IMR-90 (cell line): ENCODE data around the gene MTHFSD. TPM values are rescaled to one million over a fixed set of nuclear protein-coding genes. Genes with fewer than 3 reads are reported as not detected.

Experiments used
- ATAC-seq: fragments of 200-7000 bp; cut with Tn5 transposase; 2 replicates; pipeline ENCODE4 v1.9.1; 2020; ENCODE audit warnings: low read depth, mild to moderate bottlenecking, moderate library complexity
- BruUV-seq: library from RNA; stranded (reverse); fragments of 400-500 nt; replicated peaks from 2 replicates; lab custom pipeline; 2021; lab: Mats Ljungman, UMichigan
- CTCF ChIA-PET: fragments of 300-600 bp; formaldehyde crosslinking; extraction: SDS; loops from one replicate; lab custom pipeline; 2021; ENCODE audit warnings: antibody characterized with exemption; lab: Yijun Ruan, JAX
- POLR2A ChIA-PET: fragments of 300-600 bp; sonication (Branson Sonifier 250); formaldehyde crosslinking; loops from one replicate; lab custom pipeline; 2022; ENCODE audit warnings: antibody characterized with exemption; ENCODE audit not compliant: unreplicated experiment; lab: Charles Lee
- DNase-seq: peaks from one replicate; pipeline ENCODE4 v3.0.0; 2013
- H2AFZ ChIP-seq: replicated peaks from 2 replicates; pipeline ENCODE3; 2013; ENCODE audit warnings: low read length, mild to moderate bottlenecking; ENCODE audit not compliant: poor library complexity
- H2AK5ac ChIP-seq: 2 replicates; pipeline ENCODE4 v1.6.1; 2013; ENCODE audit warnings: low read depth, low read length, inconsistent platforms
- H2AK9ac ChIP-seq: replicated peaks from 2 replicates; pipeline ENCODE3; 2013; ENCODE audit warnings: mild to moderate bottlenecking, low read depth, low read length, moderate library complexity; ENCODE audit not compliant: poor library complexity
- H2BK120ac ChIP-seq: 2 replicates; pipeline ENCODE4 v1.6.1; 2013; ENCODE audit warnings: low read depth, low read length, inconsistent platforms
- H2BK15ac ChIP-seq: 3 replicates; pipeline ENCODE4 v1.6.1; 2013; ENCODE audit warnings: low read depth, low read length, inconsistent platforms
- H2BK20ac ChIP-seq: 2 replicates; pipeline ENCODE4 v1.6.1; 2013; ENCODE audit warnings: low read depth, mild to moderate bottlenecking, inconsistent platforms, low read length, moderate library complexity
- H2BK5ac ChIP-seq: 2 replicates; pipeline ENCODE4 v1.6.1; 2013; ENCODE audit warnings: mild to moderate bottlenecking, low read depth, low read length, inconsistent platforms; ENCODE audit not compliant: poor library complexity, severe bottlenecking
- H3K14ac ChIP-seq: replicated peaks from 2 replicates; pipeline ENCODE4 v1.6.1; 2013; ENCODE audit warnings: low read depth, low read length, inconsistent platforms
- H3K18ac ChIP-seq: 2 replicates; pipeline ENCODE4 v1.6.1; 2013; ENCODE audit warnings: low read depth, low read length, control low read depth
- H3K23ac ChIP-seq: 2 replicates; pipeline ENCODE4 v1.6.1; 2013; ENCODE audit warnings: low read depth, low read length, inconsistent platforms
- H3K27ac ChIP-seq: 2 replicates; pipeline ENCODE4 v1.5.1; 2013; ENCODE audit warnings: mild to moderate bottlenecking, control low read depth, low read length; ENCODE audit not compliant: insufficient read depth
- H3K27me3 ChIP-seq: 2 replicates; pipeline ENCODE4 v1.6.1; 2013; ENCODE audit warnings: low read length; ENCODE audit not compliant: control insufficient read depth, insufficient read depth
- H3K36me3 ChIP-seq: 2 replicates; pipeline ENCODE4 v1.6.1; 2013; ENCODE audit warnings: low read length, mixed read lengths; ENCODE audit not compliant: control insufficient read depth, insufficient read depth
- H3K4ac ChIP-seq: 2 replicates; pipeline ENCODE4 v1.6.1; 2013; ENCODE audit warnings: low read depth, low read length, inconsistent platforms
- H3K4me1 ChIP-seq: 2 replicates; pipeline ENCODE4 v1.6.1; 2013; ENCODE audit warnings: low read length, mixed read lengths; ENCODE audit not compliant: control insufficient read depth, insufficient read depth
- H3K4me2 ChIP-seq: 2 replicates; pipeline ENCODE4 v1.6.1; 2013; ENCODE audit warnings: low read depth, mild to moderate bottlenecking, control low read depth, low read length, moderate library complexity
- H3K4me3 ChIP-seq: 2 replicates; pipeline ENCODE4 v1.5.1; 2013; ENCODE audit warnings: low read depth, mild to moderate bottlenecking, control low read depth, low read length, moderate library complexity; ENCODE audit not compliant: insufficient read depth
- H3K56ac ChIP-seq: 2 replicates; pipeline ENCODE4 v1.6.1; 2013; ENCODE audit warnings: low read length, inconsistent platforms; ENCODE audit not compliant: insufficient read depth; ENCODE audit errors: extremely low read depth
- H3K79me1 ChIP-seq, 2 experiments: 2 replicates each; pipeline ENCODE4 v1.6.1; 2013; ENCODE audit warnings: low read length in 2 of 2, inconsistent platforms in 1 of 2, low read depth in 1 of 2
- H3K9ac ChIP-seq: 2 replicates; pipeline ENCODE4 v1.6.1; 2013; ENCODE audit warnings: low read depth, low read length, control low read depth
- H3K9me1 ChIP-seq: 2 replicates; pipeline ENCODE4 v1.6.1; 2013; ENCODE audit warnings: low read length, inconsistent platforms; ENCODE audit not compliant: insufficient read depth
- H3K9me3 ChIP-seq: 2 replicates; pipeline ENCODE4 v1.6.1; 2013; ENCODE audit warnings: low read length; ENCODE audit not compliant: control insufficient read depth, insufficient read depth
- H4K20me1 ChIP-seq: 2 replicates; pipeline ENCODE4 v1.6.1; 2013; ENCODE audit warnings: low read length, inconsistent platforms; ENCODE audit not compliant: insufficient read depth
- H4K5ac ChIP-seq: 2 replicates; pipeline ENCODE4 v1.6.1; 2013; ENCODE audit warnings: mild to moderate bottlenecking, low read depth, low read length, control low read depth
- H4K8ac ChIP-seq, 2 experiments: 2 replicates each; pipeline ENCODE4 v1.6.1; 2013; ENCODE audit warnings: low read depth in 2 of 2, low read length in 2 of 2, control low read depth in 1 of 2, inconsistent platforms in 1 of 2
- H4K91ac ChIP-seq: 2 replicates; pipeline ENCODE4 v1.6.1; 2013; ENCODE audit warnings: low read depth, low read length, inconsistent platforms; ENCODE audit not compliant: insufficient read depth
- CHD1 ChIP-seq: IDR thresholded peaks from 2 replicates; pipeline ENCODE4 v1.6.1; 2012; ENCODE audit warnings: low read depth, low read length, improper control_type of control experiment
- MAZ ChIP-seq: IDR thresholded peaks from 2 replicates; pipeline ENCODE4 v1.6.1; 2012; ENCODE audit warnings: low read depth, mild to moderate bottlenecking, low read length, improper control_type of control experiment, moderate library complexity, borderline replicate concordance
- NFE2L2 ChIP-seq: fragments of 150-350 bp; IDR thresholded peaks from 2 replicates; pipeline ENCODE4 v1.6.1; 2016; ENCODE audit warnings: low read depth, mild to moderate bottlenecking, low read length
- SMC3 ChIP-seq: fragments of 150-350 bp; IDR thresholded peaks from 2 replicates; pipeline ENCODE4 v1.6.1; 2016; ENCODE audit warnings: low read depth, mild to moderate bottlenecking, antibody characterized with exemption, low read length, moderate library complexity
- WGBS, 2 experiments: methylation state at CpG; one replicate each; pipeline versions ENCODE4 v1.1.5 to v1.1.7; 2013; ENCODE audit warnings: missing lambda C conversion rate in 2 of 2; ENCODE audit not compliant: insufficient read length in 1 of 2; ENCODE audit errors: extremely low coverage in 2 of 2; 5-methylcytosine and 5-hydroxymethylcytosine counted together
- dilution Hi-C: fragments of 300-500 bp; cut with HindIII; formaldehyde crosslinking; loops from one replicate; pipeline ENCODE4 v1.14.3; 2018; ENCODE audit warnings: low sequenced_read_pairs; ENCODE audit not compliant: unreplicated experiment
- in situ Hi-C: fragments of 300-500 bp; cut with MboI; formaldehyde crosslinking; loops from 3 replicates; pipeline ENCODE4 v1.14.3; 2019; ENCODE audit warnings: low sequenced_read_pairs, inconsistent platforms, mixed read lengths
- intact Hi-C: fragments of 100-400 bp; cut with micrococcal nuclease; formaldehyde crosslinking; loops from 2 replicates; pipeline ENCODE4 v1.10.0; 2022
- polyA plus RNA-seq, 3 experiments: library from polyadenylated mRNA; depleted of rRNA; stranded (reverse); fragments of >200 nt; gene quantifications; 2 replicates each; pipeline ENCODE4 v1.2.3, GENCODE V29; 2012; ENCODE audit warnings: low replicate concordance in 1 of 3
- total RNA-seq: library from RNA; depleted of rRNA; stranded (reverse); fragments of >200 nt; gene quantifications from 2 replicates; pipeline ENCODE4 v1.2.3, GENCODE V29; 2012
- TF ChIP-seq, protein P1 (sequence below): fragments of 150-350 bp; IDR thresholded peaks from 2 replicates; pipeline ENCODE4 v1.6.1; 2016; ENCODE audit warnings: low read depth, mild to moderate bottlenecking, low read length, moderate library complexity, borderline replicate concordance

Gene MTHFSD
- total and polyA plus RNA-seq, 2 of the 4 experiments (the other 2 are of a cell fraction) = 8.2 to 16.8 TPM

DNA sequence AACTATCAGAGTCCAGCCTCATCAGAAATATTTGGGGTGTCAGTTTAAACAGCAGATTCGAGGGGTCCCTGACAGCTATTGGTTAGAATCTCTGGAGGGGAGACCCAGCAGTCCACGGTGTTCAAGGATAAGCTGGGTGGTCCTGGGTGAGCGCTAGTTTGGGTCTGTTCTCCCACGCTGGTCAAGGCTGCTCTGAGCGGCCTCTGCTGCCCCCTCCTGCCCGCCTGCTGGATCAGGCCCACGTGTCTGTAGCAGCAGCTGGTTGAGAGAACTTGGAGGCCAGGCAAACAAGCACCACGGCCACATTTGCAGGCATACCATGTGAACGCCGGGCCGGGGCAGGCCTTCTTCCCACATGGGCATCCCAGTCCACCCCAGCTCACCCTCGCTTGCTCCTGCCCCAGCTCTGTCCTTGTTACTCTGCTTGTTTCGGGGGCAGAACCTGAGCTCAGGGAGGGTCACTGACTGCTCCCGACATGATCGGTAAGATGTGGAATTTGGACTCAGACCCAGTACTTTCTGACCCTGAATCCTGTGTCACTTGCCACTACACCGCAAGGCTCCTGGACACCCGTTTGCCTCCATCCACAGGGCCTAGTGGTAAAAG lies 37.3 kb downstream of the MTHFSD start (continued):
- TF ChIP-seq NFE2L2 (no peak), CHD1 (no peak)

DNA sequence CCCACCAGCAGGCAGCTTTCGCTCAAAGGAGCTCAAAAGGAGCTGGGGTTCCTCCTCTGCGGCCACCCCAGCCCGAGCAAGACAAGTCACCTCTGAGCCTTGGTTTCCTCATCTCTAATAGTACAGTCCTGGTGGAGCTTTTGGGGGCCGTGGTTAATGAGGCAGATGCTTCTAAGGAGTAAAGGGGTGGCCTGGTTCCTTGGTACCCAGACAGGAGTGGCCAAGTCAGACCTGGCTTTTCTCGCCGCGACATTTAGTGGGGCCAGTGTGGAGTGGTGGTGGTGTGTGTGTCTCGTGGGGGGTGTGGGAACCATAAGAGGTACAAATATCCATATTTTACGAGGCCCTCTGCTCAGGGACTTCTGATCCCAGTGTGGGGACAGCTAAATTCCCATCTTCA lies 38.0 kb downstream of the MTHFSD start:
- H3K79me1 ChIP-seq = peaks cover 0 to 39% of the 10 kb centered on the region in 2 experiments; a peak in 2 of 4 replicates
- peak overlapping the region; percentile 85; the same call in 2 of the 3 replicates for H2BK15ac ChIP-seq
- peak overlapping the region; percentile 61 for H3K4me2 ChIP-seq
- peak overlapping the region; percentile 71 for H4K91ac ChIP-seq
- in situ Hi-C loops = loop anchor here (5.0 kb wide), 2 partner anchors 445 to 695 kb away; no protein-coding TSS in a partner anchor
- H4K20me1 ChIP-seq = peaks cover 53% of the 10 kb centered on the region
- H3K27me3 ChIP-seq = no peaks in the 10 kb centered on the region
- peaks cover 5% of the 10 kb centered on the region for H3K9me1 ChIP-seq
- H3K14ac ChIP-seq = peak overlapping the region; percentile 94
- H3K4me3 ChIP-seq = peak overlapping the region; percentile 99
- ChIA-PET CTCF (interaction anchor here (1.3 to 1.7 kb wide), 2 partner anchors 264 to 444 kb away, joined by 4 to 11 read pairs; no protein-coding TSS in a partner anchor), POLR2A (interaction anchor here (1.0 to 1.4 kb wide), 2 partner anchors 8 to 296 kb away, joined by 3 to 7 read pairs; no protein-coding TSS in a partner anchor)
- H3K56ac ChIP-seq = peak overlapping the region; percentile 99
- H2BK5ac ChIP-seq = peak overlapping the region; percentile 97
- H2AFZ ChIP-seq = peak overlapping the region; percentile 69
- H3K4me1 ChIP-seq = peaks cover 14% of the 10 kb centered on the region
- H4K5ac ChIP-seq = peak overlapping the region; percentile 73
- no TSS peak for BruUV-seq
- peak overlapping the region; percentile 59 for H3K18ac ChIP-seq
- dilution Hi-C loops = no loop called here
- H3K27ac ChIP-seq = peak overlapping the region; percentile 98
- 0 out of 2 replicates have a peak overlapping the region, but pooled peaks have one; percentile 17 for H2BK20ac ChIP-seq
- no CpG with 5 or more reads among the region's 9 CpGs for WGBS, 2 experiments
- H2AK5ac ChIP-seq = peak overlapping the region; percentile 33
- H2AK9ac ChIP-seq = peak overlapping the region; percentile 89
- H3K23ac ChIP-seq = peak overlapping the region; percentile 85
- H3K36me3 ChIP-seq = peaks cover 55% of the 10 kb centered on the region
- intact Hi-C loops = loop anchor here (1.0 kb wide), 1 partner anchor 696 kb away; no protein-coding TSS in a partner anchor
- H2BK120ac ChIP-seq = peak overlapping the region; percentile 86
- peak overlapping the region; percentile 97 for H3K4ac ChIP-seq
- peak overlapping the region; percentile 82 to 91 for H4K8ac ChIP-seq
- H3K9ac ChIP-seq = peak overlapping the region; percentile 100
- no peaks in the 10 kb centered on the region for H3K9me3 ChIP-seq
- TF ChIP-seq SMC3 = no peak
- TF ChIP-seq CHD1 = no peak
- no peak for TF ChIP-seq MAZ
- TF ChIP-seq, protein P1, sequence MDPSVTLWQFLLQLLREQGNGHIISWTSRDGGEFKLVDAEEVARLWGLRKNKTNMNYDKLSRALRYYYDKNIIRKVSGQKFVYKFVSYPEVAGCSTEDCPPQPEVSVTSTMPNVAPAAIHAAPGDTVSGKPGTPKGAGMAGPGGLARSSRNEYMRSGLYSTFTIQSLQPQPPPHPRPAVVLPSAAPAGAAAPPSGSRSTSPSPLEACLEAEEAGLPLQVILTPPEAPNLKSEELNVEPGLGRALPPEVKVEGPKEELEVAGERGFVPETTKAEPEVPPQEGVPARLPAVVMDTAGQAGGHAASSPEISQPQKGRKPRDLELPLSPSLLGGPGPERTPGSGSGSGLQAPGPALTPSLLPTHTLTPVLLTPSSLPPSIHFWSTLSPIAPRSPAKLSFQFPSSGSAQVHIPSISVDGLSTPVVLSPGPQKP = no peak
- ATAC-seq = no peak
- peak; percentile 21 for DNase-seq
